MM.1S (cell line): ENCODE measurements around the gene SMG6.

Experiments
- CTCF ChIP-seq: fragments of 300-600 bp; sonication (generic); IDR thresholded peaks from 2 replicates; pipeline ENCODE4 v1.5.1; 2016; ENCODE audit warnings: antibody characterized with exemption, low read length, mixed read lengths
- EZH2 ChIP-seq: fragments of 300-600 bp; sonication (generic); optimal IDR thresholded peaks from 2 replicates; pipeline ENCODE3; 2017; ENCODE audit warnings: low read depth, mild to moderate bottlenecking, antibody characterized with exemption, low read length, mixed read lengths
- EZH2phosphoT487 ChIP-seq: fragments of 300-600 bp; sonication (generic); IDR thresholded peaks from 2 replicates; pipeline ENCODE4 v1.6.1; 2018; ENCODE audit warnings: antibody characterized with exemption, low read length

GRCh38 chr17:2120586-2121335 lies 182.8 kb downstream of the SMG6 start:
- TF ChIP-seq EZH2 (no peak), CTCF (no peak), EZH2phosphoT487 (no peak)
